PC-9 (cell line): ENCODE results near the gene ALB. TPM values are rescaled to one million over a fixed set of nuclear protein-coding genes. Genes with fewer than 3 reads are reported as not detected.

ENCODE experiments used
- BruUV-seq: library from RNA; stranded (reverse); fragments of 400-500 nt; replicated peaks from 2 replicates; lab custom pipeline; 2021; lab: Mats Ljungman, UMichigan
- CTCF ChIA-PET: fragments of 300-600 bp; sonication (Branson Sonifier 250); formaldehyde crosslinking; loops from one replicate; lab custom pipeline; 2022; ENCODE audit warnings: antibody characterized with exemption; lab: Charles Lee
- POLR2A ChIA-PET: fragments of 300-600 bp; sonication (Branson Sonifier 250); formaldehyde crosslinking; loops from one replicate; lab custom pipeline; 2022; ENCODE audit warnings: antibody characterized with exemption; ENCODE audit not compliant: unreplicated experiment; lab: Charles Lee
- DNase-seq, 2 experiments: peaks; one replicate each; pipeline versions ENCODE4 v3.0.0 to v3.0.0-alpha.2; 2015 to 2022; ENCODE audit warnings: mixed read lengths in 1 of 2
- H2AFZ ChIP-seq: fragments of 200-600 bp; sonication (generic); 2 replicates; pipeline ENCODE4 v1.8.1; 2017; ENCODE audit warnings: antibody characterized with exemption
- H3F3A ChIP-seq: fragments of 200-600 bp; sonication (generic); 2 replicates; pipeline ENCODE4 v1.8.1; 2017; ENCODE audit warnings: antibody characterized with exemption, mild to moderate bottlenecking, low read depth; ENCODE audit not compliant: insufficient read depth
- H3K27ac ChIP-seq: fragments of 200-600 bp; sonication (generic); 2 replicates; pipeline ENCODE4 v1.6.1; 2016; ENCODE audit warnings: mixed run types
- H3K27me3 ChIP-seq: fragments of 200-600 bp; sonication (generic); 2 replicates; pipeline ENCODE4 v1.6.1; 2016; ENCODE audit warnings: low read depth, mixed run types; ENCODE audit not compliant: insufficient read depth
- H3K36me3 ChIP-seq: fragments of 200-600 bp; sonication (generic); 2 replicates; pipeline ENCODE4 v1.6.1; 2016; ENCODE audit warnings: low read depth, mixed run types
- H3K4me1 ChIP-seq: fragments of 200-600 bp; sonication (generic); replicated peaks from 2 replicates; pipeline ENCODE4 v1.6.1; 2016; ENCODE audit warnings: mixed run types; ENCODE audit not compliant: insufficient read depth
- H3K4me2 ChIP-seq: fragments of 200-600 bp; sonication (generic); 2 replicates; pipeline ENCODE4 v1.6.1; 2017; ENCODE audit warnings: mixed run types
- H3K4me3 ChIP-seq: fragments of 200-600 bp; sonication (generic); 2 replicates; pipeline ENCODE4 v1.6.1; 2016; ENCODE audit warnings: mixed run types
- H3K79me2 ChIP-seq: fragments of 200-600 bp; sonication (generic); 2 replicates; pipeline ENCODE4 v1.6.1; 2017; ENCODE audit warnings: low read depth, mixed run types
- H3K9me2 ChIP-seq: fragments of 200-600 bp; sonication (generic); 2 replicates; pipeline ENCODE4 v1.8.1; 2017; ENCODE audit warnings: mild to moderate bottlenecking; ENCODE audit not compliant: insufficient read depth
- H3K9me3 ChIP-seq: fragments of 200-600 bp; sonication (generic); 2 replicates; pipeline ENCODE4 v1.8.1; 2016; ENCODE audit warnings: low read depth; ENCODE audit not compliant: insufficient read depth
- H4K20me1 ChIP-seq: fragments of 200-600 bp; sonication (generic); 2 replicates; pipeline ENCODE4 v1.8.1; 2017; ENCODE audit not compliant: insufficient read depth
- CTCF ChIP-seq: fragments of 200-600 bp; sonication (generic); conservative IDR thresholded peaks from 2 replicates; pipeline ENCODE4 v1.6.1; 2017; ENCODE audit warnings: mixed run types, antibody characterized with exemption, mild to moderate bottlenecking, moderate library complexity
- EZH2 ChIP-seq: fragments of 200-600 bp; sonication (generic); IDR thresholded peaks from 2 replicates; pipeline ENCODE4 v1.8.0; 2017; ENCODE audit warnings: antibody characterized with exemption, low read depth
- intact Hi-C: fragments of 100-400 bp; cut with micrococcal nuclease; formaldehyde crosslinking; loops from one replicate; pipeline ENCODE4 v1.10.0; 2022; ENCODE audit not compliant: unreplicated experiment
- total RNA-seq: library from RNA; stranded (reverse); gene quantifications from 2 replicates; pipeline ENCODE4 v1.2.3, GENCODE V29; 2021

ALB gene
- total RNA-seq, 1 experiment from 2014 or later: not detected

- intact Hi-C loops: no loop called here
- no peak for DNase-seq
These were observed 7.8 kb upstream of the ALB start for GRCh38 chr4:73396304-73396703.

GRCh38 chr4:73396993-73397972 lies 6.8 kb upstream of the ALB start:
- no TSS peak for BruUV-seq
- ChIA-PET CTCF (no interaction called here), POLR2A (no interaction called here)
- no peak overlapping the region for H3K4me2 ChIP-seq
- H3F3A ChIP-seq: no peaks in the 10 kb centered on the region
- no peaks in the 10 kb centered on the region for H3K9me3 ChIP-seq
- no peaks in the 10 kb centered on the region for H3K27me3 ChIP-seq
- no peak overlapping the region for H3K4me3 ChIP-seq
- no peaks in the 10 kb centered on the region for H3K4me1 ChIP-seq
- H3K36me3 ChIP-seq: no peaks in the 10 kb centered on the region
- H3K9me2 ChIP-seq: no peaks in the 10 kb centered on the region
- H2AFZ ChIP-seq: no peak overlapping the region
- intact Hi-C loops: no loop called here
- no peaks in the 10 kb centered on the region for H3K79me2 ChIP-seq
- no peak for DNase-seq
- H4K20me1 ChIP-seq: no peaks in the 10 kb centered on the region
- no peak overlapping the region for H3K27ac ChIP-seq
- TF ChIP-seq CTCF (no peak), EZH2 (no peak)

More at GRCh38 chr4:73396304-73396703, 7.8 kb upstream of the ALB start:
- no peak overlapping the region for H3K4me2 ChIP-seq
- POLR2A ChIA-PET: no interaction called here
- H3K4me1 ChIP-seq: no peaks in the 10 kb centered on the region
- TF ChIP-seq CTCF: no peak
- TF ChIP-seq EZH2: no peak
- CTCF ChIA-PET: no interaction called here
- no TSS peak for BruUV-seq
- H3K27me3 ChIP-seq: no peaks in the 10 kb centered on the region
- H3K4me3 ChIP-seq: no peak overlapping the region
- H3K36me3 ChIP-seq: no peaks in the 10 kb centered on the region
- no peak overlapping the region for H3K27ac ChIP-seq
- no peaks in the 10 kb centered on the region for H3K9me3 ChIP-seq
- no peaks in the 10 kb centered on the region for H4K20me1 ChIP-seq
- H3F3A ChIP-seq: no peaks in the 10 kb centered on the region
- H3K9me2 ChIP-seq: no peaks in the 10 kb centered on the region
- H3K79me2 ChIP-seq: no peaks in the 10 kb centered on the region
- H2AFZ ChIP-seq: no peak overlapping the region

- DNase-seq: no peak
- no peaks in the 10 kb centered on the region for H3K27me3 ChIP-seq
- H3K4me2 ChIP-seq: no peak overlapping the region
- intact Hi-C loops: no loop called here
- no peaks in the 10 kb centered on the region for H3K36me3 ChIP-seq
- POLR2A ChIA-PET: no interaction called here
- no peaks in the 10 kb centered on the region for H3F3A ChIP-seq
- H3K4me3 ChIP-seq: no peak overlapping the region
- H3K79me2 ChIP-seq: no peaks in the 10 kb centered on the region
- H4K20me1 ChIP-seq: no peaks in the 10 kb centered on the region
- no peaks in the 10 kb centered on the region for H3K9me3 ChIP-seq
- H3K4me1 ChIP-seq: no peaks in the 10 kb centered on the region
- CTCF ChIA-PET: no interaction called here
- no peak overlapping the region for H2AFZ ChIP-seq
- BruUV-seq: no TSS peak
- no peaks in the 10 kb centered on the region for H3K9me2 ChIP-seq
- H3K27ac ChIP-seq: no peak overlapping the region
- TF ChIP-seq CTCF: no peak
- no peak for TF ChIP-seq EZH2
These were observed 2.7 kb upstream of the ALB start for GRCh38 chr4:73401412-73401811.
